Stimulated activated CD8-positive, alpha-beta memory T cell treated with anti-CD3 and anti-CD28 coated beads, Interleukin-4, amount 100 ng/mL, for 24 hours (primary cell): Measurements from ENCODE around the gene RCC2.
"Not testable (repeated sequence)": the region's sequence is repeated elsewhere in the genome, so short reads cannot be mapped to it uniquely, and the experiment has no call there.

Experiments
- DNase-seq: peaks from one replicate; pipeline ENCODE4 v3.0.0-alpha.2; 2020; ENCODE audit warnings: low read depth

RCC2 gene

DNA sequence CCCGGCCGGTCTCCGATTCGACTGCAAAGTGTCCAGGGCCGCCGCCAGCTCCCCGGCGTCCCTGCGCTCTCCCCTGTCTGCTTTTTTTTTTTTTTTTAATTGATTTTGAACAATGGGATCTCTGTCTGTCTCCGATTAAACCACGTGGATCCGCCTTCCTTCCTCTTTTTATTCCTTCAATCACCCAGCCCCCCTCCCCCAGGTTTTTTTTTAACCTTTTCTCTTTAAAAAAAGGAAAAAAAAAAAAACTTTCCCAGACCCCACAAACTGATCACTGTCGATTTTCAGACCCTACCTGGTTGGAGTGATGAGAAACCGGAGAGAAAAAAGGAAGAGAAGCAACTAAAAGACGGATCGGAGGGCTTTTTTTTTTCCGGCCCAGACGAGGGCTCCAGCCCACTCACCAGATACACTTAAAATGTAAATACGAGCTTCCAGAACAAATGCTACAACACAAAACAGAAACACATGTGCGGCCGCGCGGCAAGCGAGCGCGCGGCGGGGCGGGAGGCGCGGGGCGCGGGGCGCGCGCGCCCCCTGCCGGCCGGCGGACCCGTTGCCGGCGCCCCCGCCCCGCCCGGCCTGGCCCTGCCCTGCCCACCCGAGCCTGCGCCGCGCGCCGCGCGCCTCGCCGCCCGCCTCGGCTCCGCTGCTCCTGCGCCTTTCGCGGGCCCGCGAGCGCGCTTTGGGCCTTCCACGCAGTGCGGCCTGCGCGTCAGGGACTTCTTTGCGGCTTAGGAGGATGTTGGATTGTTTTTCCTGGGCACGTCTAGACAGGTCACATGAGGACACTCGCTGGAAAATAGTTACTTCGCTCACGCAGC, at the start of gene RCC2:
Gene RCC2, minus strand, starts transcription at position 428 of the 824 bp plus-strand sequence. CDS start 1,163 bp downstream, outside the sequence.
- DNase-seq = peak; percentile 60

DNA sequence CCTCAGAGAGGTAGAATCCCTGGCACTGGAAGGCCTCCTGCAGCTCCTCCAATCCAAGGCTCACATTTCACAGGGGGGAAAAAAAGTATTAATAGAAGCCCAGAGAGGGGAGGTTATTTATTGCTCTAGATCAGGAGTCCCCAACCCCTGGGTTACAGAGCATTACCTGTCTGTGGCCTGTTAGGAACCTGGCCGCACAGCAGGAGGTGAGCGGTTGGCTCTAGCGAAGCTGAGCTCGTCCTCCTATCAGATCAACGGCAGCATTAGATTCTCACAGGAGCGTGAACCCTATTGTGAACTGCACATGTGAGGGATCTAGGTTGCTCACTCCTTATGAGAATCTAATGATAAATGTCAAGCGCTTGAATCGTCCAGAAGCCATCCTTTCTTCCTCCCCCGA, 46.8 kb upstream of the RCC2 start:
- DNase-seq = no peak

DNA sequence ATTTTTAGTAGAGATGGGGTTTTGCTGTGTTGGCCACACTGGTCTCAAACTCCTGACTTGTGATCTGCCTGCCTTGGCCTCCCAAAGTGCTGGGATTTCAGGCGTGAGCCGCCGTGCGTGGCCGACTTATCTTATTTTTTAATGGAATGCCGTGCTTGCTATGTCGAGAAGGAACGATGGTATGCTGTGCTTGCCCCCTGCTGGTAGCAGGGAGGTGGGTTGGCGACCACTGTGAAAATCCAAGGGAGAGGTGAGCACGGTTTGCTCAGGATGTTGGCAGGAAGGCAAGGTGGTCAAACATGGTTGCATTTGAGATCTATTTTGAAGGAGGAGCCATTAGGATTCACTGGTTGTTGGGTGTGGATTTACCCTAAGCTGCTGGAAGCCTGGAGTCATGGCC, 45.8 kb upstream of the RCC2 start:
- no peak for DNase-seq

DNA sequence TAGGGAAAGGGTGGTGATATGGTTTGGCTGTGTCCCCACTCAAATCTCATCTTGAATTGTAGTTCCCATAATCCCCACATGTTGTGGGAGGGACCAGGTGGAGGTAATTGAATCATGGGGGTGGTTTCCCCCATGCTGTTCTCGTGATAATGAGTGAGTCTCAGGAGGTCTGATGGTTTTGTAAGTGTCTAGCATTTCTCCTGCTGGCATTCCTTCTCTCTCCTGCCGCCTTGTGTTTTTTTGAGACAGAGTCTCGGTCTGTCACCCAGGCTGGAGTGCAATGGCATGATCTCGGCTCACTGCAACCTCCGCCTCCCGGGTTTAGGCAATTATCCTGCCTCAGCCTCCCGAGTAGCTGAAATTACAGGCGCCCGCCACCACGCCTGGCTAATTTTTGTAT, 42.5 kb upstream of the RCC2 start:
- DNase-seq = not testable (repeated sequence)

DNA sequence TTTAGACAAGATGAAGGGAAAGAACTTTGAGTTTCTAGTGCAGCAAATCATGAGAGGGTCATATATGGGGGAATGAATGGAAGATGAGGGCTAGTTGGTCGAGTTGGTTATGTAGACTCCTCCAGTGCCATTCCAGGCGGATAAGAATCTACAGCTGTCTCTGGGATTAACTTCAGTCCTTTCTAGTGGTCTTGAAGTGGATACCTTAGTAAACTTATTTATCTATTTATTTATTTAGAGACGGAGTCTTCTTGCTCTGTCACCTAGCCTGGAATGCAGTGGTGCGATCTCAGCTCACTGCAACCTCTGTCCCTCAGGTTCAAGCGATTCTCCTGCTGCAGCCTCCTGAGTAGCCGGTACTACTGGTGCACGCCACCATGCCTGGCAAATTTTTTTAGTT, 41.4 kb upstream of the RCC2 start:
- no peak for DNase-seq

DNA sequence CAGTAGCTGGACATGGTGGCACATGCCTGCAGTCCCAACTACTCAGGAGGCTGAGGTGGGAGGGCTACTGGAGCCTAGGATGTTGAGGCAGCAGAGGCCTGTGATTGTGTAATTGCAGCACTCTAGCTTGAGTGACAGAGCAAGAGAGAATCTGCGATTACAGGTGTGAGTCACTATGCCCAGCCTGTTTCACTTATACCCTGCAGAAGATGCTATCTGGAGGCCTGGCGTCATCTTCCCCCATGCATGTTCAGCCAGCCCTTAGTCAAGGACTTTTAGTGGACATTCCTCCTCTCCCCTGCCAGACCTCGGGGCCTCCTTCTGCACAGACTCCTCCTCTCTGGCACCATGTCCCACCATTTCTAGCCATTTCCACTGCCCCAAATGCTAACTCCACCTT, 36.3 kb upstream of the RCC2 start:
- DNase-seq = no peak

DNA sequence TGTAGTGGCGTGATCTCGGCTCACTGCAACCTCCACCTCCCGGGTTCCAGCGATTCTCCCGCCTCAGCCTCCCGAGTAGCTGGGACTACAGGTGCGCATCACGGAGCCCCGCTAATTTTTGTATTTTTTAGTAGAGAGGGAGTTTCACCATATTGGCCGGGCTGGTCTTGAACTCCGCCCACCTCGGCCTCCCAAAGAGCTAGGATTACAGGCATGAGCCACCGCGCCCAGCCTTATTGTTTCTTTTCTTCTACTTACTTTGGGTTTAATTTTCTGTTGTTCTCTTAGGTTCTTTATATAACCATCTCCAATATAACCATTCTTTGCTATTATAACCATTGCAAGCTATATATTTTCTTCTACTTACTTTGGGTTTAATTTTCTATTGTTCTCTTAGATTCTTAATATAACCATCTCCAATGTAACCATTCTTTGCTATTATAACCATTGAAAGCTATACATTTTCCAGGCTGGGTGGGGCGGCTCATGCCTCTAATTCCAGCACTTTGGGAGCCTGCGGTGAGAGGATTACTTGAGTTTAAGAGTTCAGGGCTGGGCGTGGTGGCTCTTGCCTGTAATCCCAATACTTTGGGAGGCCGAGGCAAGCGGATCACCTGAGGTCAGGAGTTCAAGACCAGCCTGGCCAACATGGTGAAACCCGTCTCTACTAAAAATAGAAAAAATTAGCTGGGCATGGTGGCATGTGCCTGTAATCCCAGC, 35.5 kb upstream of the RCC2 start:
- not testable (repeated sequence) for DNase-seq

DNA sequence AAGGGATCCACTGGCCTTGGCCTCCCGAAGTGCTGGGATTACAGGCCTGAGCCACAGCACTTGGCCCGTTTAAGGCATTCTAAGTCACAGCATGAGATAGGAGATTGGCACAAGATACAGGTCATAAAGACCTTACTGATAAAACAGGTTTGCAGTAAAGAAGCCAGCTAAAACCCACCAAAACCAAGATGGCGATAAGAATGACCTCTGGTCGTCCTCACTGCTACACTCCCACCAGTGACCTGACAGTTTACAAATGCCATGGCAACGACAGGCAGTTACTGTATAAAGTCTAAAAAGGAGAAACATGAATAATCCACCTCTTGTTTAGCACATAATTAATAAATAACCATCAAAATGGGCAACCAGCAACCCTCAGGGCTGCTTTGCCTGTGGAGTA, 33.3 kb upstream of the RCC2 start:
- DNase-seq = no peak

DNA sequence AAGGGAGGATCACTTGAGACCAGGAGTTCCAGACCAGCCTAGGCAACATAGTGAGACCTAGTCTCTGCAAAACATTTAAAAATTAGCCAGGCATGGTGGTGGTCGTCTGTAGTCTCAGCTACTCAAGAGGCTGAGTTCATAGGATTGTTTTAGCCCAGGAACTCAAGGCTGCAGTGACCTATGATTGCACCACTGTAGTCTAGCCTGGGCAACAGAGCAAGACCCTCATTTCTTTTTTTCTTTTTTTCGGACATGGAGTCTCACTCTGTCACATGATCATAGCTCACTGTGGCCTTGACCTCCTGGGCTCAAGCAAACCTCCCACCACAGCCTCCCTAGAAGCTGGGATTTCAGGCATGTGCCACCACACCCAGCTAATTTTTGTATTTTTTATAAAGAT, 31.9 kb upstream of the RCC2 start:
- no peak for DNase-seq

DNA sequence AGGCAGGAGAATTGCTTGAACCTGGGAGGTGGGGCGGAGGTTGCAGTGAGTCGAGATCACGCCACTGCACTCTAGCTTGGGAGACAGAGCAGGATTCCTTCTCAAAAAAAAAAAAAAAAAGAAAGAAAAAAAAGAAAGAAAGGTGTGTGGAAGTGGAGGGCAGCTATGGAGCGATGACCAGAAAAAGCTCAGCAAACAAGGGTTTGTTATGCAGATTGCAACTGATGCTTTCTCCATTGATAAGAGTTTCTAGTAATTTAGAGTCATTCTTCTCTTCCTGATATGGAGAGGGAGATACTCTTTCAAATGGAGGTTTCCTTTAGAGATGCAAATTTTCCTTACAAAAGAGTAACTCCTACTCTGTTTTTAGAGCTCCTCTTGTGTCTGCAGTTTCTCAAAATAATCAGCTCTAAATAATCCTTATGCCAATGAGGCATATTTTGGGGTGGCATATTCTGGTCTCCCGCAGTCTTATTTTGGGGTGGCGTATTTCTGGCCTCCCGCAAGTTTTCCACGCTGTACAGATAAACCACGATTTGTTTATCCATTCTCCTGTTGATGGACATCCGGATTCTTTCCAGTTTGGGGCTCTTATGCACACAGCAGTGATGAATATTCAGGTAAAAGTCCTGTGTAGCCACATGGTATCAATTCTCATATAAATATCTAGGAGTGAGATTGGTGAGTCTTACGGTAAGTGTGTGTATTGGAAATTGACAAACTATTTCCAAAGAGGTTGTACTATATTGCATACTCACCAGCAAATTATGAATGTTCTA, 30.7 kb upstream of the RCC2 start:
- DNase-seq = no peak

DNA sequence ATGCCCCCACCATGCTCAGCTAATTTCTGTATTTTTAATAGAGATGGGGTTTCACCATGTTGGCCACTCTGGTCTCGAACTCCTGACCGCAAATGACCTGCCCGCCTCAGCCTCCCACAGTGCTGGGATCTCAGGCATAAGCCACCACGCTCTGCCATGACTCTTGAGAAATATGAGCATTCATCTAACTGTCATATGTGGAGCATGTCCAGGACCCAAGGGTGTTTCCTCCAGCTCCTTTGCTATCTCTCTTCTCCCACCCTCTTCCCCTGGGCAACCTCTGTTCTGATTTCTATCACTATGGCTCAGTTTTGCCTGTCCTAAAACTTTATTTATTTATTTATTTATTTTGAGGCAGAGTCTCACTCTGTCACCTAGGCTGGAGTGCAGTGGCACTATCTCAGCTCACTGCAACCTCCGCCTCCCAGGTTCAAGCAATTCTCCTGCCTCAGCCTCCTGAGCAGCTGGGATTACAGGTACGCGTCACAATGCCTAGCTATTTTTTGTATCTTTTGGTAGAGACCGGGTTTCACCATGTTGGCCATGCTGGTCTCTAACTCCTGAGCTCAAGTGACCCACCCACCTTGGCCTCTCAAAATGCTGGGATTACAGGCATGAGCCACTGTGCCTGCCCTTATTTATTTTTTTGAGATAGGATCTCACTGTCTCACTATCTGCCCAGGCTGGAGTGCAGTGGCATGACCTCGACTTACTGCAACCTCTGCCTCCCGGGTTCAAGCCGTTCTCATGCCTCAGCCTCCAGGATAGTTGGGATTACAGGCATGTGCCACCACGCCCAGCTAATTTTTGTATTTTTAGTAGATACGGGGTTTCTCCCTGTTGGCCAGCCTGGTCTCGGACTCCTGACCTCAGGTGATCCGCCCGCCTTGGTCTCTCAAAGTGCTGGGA, 29.1 kb upstream of the RCC2 start:
- DNase-seq = not testable (repeated sequence)

DNA sequence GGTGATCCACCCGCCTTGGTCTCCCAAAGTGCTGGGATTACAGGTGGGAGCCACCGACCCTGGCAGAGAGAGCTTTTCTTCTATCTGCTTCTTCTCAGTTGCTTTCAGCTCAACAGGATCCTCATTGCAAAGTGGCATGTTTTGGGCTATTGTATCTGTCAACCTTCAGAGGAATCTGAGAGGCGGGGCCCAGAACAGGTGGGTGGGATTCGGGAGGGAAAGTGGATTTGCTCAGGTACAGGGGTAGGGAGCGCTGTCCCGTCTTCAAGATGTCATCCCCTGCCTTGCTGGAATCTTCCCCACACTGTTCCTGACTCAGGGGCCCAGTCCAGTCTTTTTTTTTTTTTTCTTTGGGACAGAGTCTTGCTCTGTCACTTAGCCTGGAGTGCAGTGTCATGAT, 26.9 kb upstream of the RCC2 start:
- DNase-seq = no peak

DNA sequence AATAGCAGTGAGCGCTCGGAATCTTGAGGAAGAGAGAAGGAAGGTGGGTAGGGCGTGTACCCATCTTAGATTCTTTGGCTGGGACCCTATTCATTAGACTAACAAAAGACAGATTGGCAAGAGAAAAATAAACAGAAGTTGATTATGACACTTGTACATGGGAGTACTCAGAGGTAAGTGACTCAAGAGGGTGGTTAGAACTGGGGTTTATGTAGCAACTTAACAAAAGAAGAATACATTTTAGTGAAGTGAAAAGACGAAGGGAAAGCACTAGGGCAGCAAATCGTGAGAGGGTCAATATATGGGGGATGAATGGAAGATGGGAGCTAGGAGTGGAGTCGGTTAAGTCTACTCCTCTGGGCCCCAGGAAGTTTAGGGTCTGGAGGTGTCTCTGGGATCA, 25.8 kb upstream of the RCC2 start:
- no peak for DNase-seq

DNA sequence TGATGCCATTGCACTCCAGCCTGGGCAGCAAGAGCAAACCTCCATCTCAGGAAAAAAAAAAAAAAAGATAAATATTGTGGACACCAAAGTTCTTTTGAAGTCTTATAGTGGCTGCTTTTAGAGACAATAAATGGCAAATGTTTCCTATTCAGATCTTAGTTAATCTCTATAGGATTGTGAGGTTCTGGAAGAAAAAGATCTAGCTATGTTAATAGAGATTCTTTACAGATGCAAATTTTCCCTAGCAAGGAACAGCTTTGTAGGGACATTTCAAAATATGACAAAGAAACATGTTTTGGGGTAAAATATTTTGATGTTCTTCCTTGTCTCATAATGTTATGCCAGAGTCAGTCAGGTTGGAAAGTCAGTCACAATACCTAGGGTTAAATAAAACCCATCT, 24.5 kb upstream of the RCC2 start:
- no peak for DNase-seq

DNA sequence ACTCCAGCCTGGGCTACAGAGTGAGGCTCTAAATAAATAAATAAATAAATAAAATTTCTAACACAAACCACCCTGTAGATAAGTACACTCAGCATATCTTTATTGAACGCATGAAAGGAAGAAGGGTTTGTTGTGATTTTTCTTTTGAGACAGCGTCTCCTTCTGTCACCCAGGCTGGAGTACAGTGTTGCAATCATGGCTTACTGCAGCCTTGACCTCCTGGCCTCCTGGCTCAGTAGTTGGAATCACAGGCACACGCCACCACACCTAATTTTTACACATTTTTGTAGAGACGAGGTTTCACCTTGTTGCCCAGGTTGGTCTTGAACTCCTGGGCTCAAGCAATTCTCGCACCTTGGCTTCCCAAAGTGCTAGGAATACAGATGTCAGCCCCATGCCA, 23.2 kb upstream of the RCC2 start:
- DNase-seq = no peak

DNA sequence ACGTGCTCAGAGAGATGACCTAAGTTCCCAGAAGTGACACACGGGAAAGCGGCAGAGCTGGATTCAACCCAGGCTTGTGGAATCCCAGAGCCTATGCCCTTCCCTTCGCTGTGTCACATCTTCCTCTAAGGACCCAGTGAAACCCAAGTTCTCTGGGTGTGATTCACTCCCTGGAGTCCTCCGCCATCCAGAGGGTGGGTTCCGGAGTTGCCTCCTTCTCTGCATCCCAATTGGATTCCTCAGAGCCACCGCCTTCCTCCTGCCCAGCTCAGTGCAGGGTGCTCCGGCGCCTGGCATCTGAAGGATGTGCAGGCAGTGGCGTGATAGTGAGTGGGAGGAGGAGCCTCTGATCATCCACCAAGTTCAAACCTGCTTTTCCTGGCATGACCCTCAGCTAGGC, 20.7 kb upstream of the RCC2 start:
- no peak for DNase-seq

DNA sequence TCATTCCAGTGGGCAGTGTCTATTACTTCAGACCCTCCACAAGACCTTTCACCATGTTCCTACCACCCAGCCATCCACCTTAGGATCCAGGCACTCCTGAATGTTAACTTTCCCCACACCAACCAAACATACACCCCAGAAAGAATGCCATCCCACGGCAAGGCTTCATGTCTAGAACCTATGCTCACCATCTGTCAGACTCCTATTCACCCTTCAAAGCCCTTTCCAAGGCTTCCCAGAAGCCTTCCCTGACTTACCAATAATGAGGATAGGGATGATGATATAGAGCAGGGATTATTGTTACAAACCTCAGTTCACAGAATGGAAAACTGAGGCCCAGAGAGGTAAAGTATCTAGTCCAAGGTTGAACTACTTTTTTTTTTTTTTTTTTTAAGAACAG, 19.3 kb upstream of the RCC2 start:
- no peak for DNase-seq

DNA sequence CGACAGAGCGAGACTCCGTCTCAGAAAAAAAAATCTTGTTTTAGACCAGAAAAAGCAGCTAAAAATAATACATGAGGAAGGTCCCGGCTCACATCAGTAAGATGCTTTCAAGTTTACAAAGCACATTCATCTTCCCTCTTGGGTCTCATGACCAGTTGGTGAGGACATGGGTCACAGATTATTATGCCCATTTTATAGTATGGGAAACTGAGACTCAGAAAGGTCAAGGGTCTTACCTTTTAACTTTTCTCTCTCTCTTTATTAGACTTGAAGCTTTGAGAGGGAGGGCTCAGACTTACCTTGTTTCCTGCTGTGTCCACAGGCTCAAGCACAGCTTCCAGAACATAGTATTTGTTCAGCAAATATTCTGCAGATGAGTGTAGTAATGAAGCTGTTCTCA, 13.2 kb upstream of the RCC2 start:
- DNase-seq = no peak

DNA sequence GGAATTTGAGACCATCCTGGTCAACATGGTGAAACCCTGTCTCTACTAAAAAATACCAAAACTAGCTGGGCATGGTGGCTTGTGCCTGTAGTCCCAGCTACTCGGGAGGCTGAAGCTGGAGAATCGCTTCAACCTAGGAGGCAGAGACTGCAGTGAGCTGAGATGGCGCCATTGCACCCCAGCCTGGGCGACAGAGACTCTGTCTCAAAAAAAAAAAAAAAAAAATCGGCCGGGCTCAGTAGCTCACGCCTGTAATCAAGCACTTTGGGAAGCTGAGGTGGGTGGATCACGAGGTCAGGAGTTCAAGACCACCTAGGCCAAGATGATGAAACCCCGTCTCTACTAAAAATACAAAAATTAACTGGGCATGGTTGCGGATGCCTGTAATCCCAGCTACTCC, 12.7 kb upstream of the RCC2 start:
- DNase-seq = not testable (repeated sequence)

DNA sequence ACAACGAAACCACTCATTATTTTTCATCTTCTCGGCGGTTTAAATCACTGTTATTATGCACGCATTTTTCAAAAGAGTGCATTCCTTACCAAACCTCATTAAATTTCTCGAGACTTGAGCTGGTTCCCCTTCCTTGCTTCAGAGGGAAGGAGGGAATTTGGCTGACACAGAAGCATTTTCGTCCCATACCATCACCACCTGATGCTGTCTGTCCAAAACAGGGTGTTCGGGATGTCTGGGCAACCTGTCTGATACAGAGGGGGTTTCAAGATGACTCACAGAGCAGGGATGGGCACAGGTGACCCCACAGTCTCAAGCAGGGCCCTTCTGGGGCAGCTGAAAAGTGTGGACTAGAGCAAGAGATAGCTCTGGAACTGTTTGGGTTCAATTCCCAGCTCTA, 12.3 kb upstream of the RCC2 start:
- DNase-seq = no peak

DNA sequence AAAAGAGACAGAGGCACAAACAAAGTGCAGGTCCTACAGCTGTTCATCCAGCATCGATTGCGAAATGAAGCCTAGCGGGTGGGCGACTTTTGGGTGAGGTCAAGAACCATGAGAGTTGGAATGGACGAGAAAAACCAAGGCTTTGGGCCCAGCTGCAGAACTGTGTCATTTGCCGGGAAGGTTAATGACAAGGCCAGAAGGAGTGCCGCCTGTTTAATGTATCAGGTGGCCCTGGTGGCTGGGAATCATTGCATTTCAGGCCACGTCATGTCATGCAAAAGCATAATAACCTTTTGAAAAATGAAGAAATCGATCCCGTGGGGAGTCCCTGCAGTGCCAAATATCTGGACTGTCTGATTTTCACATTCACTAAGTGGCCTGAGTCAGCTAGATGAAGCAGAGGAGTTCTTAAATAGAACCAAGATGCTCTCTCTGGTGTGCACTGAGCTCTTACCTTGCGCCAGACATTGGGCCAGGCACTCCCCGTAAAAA, 8.1 kb upstream of the RCC2 start:
- DNase-seq = no peak

DNA sequence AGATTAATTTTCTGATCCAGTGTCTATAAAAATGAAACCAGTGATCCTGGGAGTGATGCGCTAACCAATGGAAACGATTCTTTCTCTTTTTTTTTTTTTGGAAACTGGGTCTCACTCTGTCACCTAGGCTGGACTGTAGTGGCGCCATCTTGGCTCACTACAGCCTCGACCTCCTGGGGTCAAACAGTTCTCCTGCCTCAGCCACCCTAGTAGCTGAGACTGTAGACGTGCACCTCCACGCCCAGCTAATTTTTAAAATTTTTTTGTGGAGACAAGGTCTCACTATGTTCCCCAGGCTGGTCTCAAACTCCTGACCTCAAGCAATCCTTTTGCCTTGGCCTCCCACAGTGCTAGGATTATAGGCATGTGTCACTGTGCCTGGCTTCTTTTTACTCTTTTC, 3.4 kb upstream of the RCC2 start:
- DNase-seq = no peak
